ENCODE measurements around the gene MAN2A2. TPM values are rescaled to one million over a fixed set of nuclear protein-coding genes. Genes with fewer than 3 reads are reported as not detected.
A peak's percentile ranks its signal among the peaks of the same experiment; 100 is the strongest.

MAN2A2 gene
- total and polyA plus RNA-seq, 3 experiments from 2014 or later, result 10.8 to 92.7 (median 90.7) TPM

DNA sequence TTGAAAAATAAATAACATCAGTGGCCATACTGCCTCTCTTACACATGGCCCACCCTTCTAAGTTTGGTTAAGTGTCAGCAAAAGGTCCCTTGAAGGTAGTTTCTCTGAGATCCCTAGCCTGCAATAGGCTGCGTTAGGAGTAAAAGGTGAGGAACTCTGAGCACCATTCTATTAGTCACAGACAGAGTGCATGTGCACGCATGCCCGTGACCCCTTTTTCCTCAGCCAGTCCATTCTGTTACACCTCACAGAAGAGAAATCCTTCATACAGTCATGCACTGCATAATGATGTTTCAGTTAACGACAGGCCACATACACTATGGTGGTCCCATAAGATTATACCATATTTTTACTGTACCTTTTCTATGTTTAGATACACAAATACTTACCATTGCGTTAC is 64.1 kb downstream of the MAN2A2 start:
- Histone ChIP-seq H3K9me3 (ENCODE audit: low read length) (no peaks in the 10 kb centered on the region), H3K27ac (ENCODE audit: low read depth, low read length) (no peak overlapping the region), H3K36me3 (ENCODE audit: insufficient read depth, low read length) (no peaks in the 10 kb centered on the region), H3K4me3 (ENCODE audit: low read length) (no peak overlapping the region), H3K27me3 (ENCODE audit: insufficient read depth, low read length, poor library complexity, severe bottlenecking) (no peaks in the 10 kb centered on the region), H3K4me1 (ENCODE audit: insufficient read depth, low read length) (no peaks in the 10 kb centered on the region)
- ChIA-PET POLR2A (no interaction called here), CTCF (interaction anchor here (1.3 kb wide), 1 partner anchor 11 kb away, joined by 4 read pairs; no protein-coding TSS in a partner anchor)
- H3K4me3 Mint-ChIP-seq, result no peak overlapping the region
- H3K36me3 Mint-ChIP-seq, result peaks cover 0 to 33% (median under 1%) of the 10 kb centered on the region in 3 donors
- no peaks in the 10 kb centered on the region for H3K9me3 Mint-ChIP-seq
- no peak for DNase-seq
- peak overlapping the region in 2 of 8 donors; percentile 21 to 22 for H3K27ac Mint-ChIP-seq
- H3K27me3 Mint-ChIP-seq, result peaks cover 0 to 1% of the 10 kb centered on the region in 2 donors
- no peaks in the 10 kb centered on the region for H3K4me1 Mint-ChIP-seq

DNA sequence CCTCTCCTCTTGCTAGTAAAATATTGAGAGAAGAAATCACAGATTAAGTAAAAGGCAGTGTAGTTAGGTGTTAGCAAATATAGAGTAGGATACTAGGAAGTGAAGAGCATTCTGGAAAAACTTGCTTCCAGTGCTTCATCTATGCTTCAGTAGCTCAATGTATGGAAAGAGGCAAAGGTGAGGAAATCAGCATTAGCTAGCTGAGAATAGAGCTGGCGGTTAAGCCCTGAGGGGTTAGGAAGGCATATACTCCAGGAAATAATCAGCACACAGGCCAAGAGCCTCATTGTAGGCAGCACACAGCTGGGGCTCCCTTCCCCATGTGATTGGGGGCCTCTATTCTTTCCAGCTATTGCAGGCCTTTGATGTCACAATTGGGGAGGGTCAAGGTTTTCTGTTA is 65.3 kb downstream of the MAN2A2 start:
- DNase-seq, result no peak
- Mint-ChIP-seq H3K27ac (peak overlapping the region in 1 of 8 donors; percentile 4), H3K27me3 (peaks cover 0 to 1% of the 10 kb centered on the region in 2 donors), H3K4me3 (no peak overlapping the region), H3K36me3 (peaks cover 0 to 24% (median 0%) of the 10 kb centered on the region in 3 donors), H3K4me1 (no peaks in the 10 kb centered on the region), H3K9me3 (no peaks in the 10 kb centered on the region)
- Histone ChIP-seq H3K4me1 (ENCODE audit: insufficient read depth, low read length) (no peaks in the 10 kb centered on the region), H3K4me3 (ENCODE audit: low read length) (no peak overlapping the region), H3K27me3 (ENCODE audit: insufficient read depth, low read length, poor library complexity, severe bottlenecking) (no peaks in the 10 kb centered on the region), H3K36me3 (ENCODE audit: insufficient read depth, low read length) (no peaks in the 10 kb centered on the region), H3K9me3 (ENCODE audit: low read length) (no peaks in the 10 kb centered on the region), H3K27ac (ENCODE audit: low read depth, low read length) (no peak overlapping the region)
- POLR2A ChIA-PET, result no interaction called here
- CTCF ChIA-PET, result interaction anchor here (0.7 to 2.3 kb wide), 3 partner anchors 12 to 39 kb away, joined by 3 to 8 read pairs (median 3); partner anchors contain the start of gene UNC45A

DNA sequence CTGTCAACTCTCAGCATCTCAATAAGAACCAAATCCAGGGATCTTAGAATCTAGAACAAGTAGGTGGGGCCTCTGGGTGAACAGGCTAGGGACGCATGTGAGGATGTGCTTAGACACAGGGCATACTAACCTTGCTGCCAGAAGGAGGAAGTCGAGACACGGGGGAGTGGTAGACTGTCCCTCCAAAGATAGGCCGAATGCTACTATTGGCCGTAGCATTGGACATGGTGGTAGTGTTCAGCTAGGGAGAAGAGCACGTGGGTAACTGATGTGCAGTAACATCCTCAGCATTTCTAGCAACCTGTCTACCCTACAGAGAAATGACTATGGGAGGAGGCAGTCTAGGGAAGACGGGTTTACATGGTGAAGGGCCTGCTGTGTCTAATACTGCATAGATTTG is 67.2 kb downstream of the MAN2A2 start:
- ChIA-PET POLR2A (no interaction called here), CTCF (interaction anchor here (1.5 kb wide), 1 partner anchor 14 kb away, joined by 4 read pairs; no protein-coding TSS in a partner anchor)
- DNase-seq, result no peak
- Mint-ChIP-seq H3K27ac (no peak overlapping the region), H3K36me3 (peaks cover 4 to 29% (median 5%) of the 10 kb centered on the region in 3 donors), H3K4me3 (no peak overlapping the region), H3K9me3 (no peaks in the 10 kb centered on the region), H3K4me1 (no peaks in the 10 kb centered on the region), H3K27me3 (peaks cover 0 to 1% of the 10 kb centered on the region in 2 donors)
- Histone ChIP-seq H3K27ac (ENCODE audit: low read depth, low read length) (no peak overlapping the region), H3K27me3 (ENCODE audit: insufficient read depth, low read length, poor library complexity, severe bottlenecking) (no peaks in the 10 kb centered on the region), H3K36me3 (ENCODE audit: insufficient read depth, low read length) (no peaks in the 10 kb centered on the region), H3K9me3 (ENCODE audit: low read length) (no peaks in the 10 kb centered on the region), H3K4me3 (ENCODE audit: low read length) (no peak overlapping the region), H3K4me1 (ENCODE audit: insufficient read depth, low read length) (no peaks in the 10 kb centered on the region)

DNA sequence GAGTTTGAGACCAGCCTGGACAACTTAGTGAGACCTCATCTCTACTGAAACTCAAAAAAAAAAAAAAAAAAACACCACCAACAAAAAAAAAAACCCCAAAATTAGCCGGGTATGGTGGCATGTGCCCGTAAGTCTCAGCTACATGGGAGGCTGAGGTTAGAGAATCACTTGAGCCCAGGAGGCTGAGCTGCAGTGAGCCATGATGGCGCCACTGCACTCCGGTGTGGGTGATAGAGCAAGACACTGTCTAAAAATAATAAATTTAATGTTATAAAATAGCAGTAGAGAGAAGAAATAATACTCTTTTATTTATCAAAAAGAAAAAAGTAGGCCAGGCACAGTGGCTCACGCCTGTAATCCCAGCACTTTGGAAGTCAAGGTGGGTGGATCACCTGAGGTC is 69.0 kb downstream of the MAN2A2 start:
- no peak overlapping the region for H3K4me3 ChIP-seq (ENCODE audit: low read length)
- no peak overlapping the region for H3K4me3 Mint-ChIP-seq
- H3K27ac Mint-ChIP-seq, result peak overlapping the region in 1 of 8 donors; percentile 19
- ChIA-PET POLR2A (interaction anchor here (0.6 kb wide), 1 partner anchor 496 kb away, joined by 4 read pairs; no protein-coding TSS in a partner anchor), CTCF (no interaction called here)
- peaks cover 0 to 1% of the 10 kb centered on the region in 2 donors for H3K27me3 Mint-ChIP-seq
- no peaks in the 10 kb centered on the region for H3K36me3 ChIP-seq (ENCODE audit: insufficient read depth, low read length)
- no peaks in the 10 kb centered on the region for H3K27me3 ChIP-seq (ENCODE audit: insufficient read depth, low read length, poor library complexity, severe bottlenecking)
- H3K27ac ChIP-seq (ENCODE audit: low read depth, low read length), result no peak overlapping the region
- no peaks in the 10 kb centered on the region for H3K4me1 Mint-ChIP-seq
- peaks cover 5 to 27% (median 6%) of the 10 kb centered on the region in 3 donors for H3K36me3 Mint-ChIP-seq
- no peaks in the 10 kb centered on the region for H3K9me3 Mint-ChIP-seq
- DNase-seq, result no peak
- H3K9me3 ChIP-seq (ENCODE audit: low read length), result no peaks in the 10 kb centered on the region
- no peaks in the 10 kb centered on the region for H3K4me1 ChIP-seq (ENCODE audit: insufficient read depth, low read length)

Other genes with a start within 250 kb of the MAN2A2 start
- 10 to 100 TPM; 37.0 to 37.6 TPM for gene BLM, start 186.0 kb upstream of the MAN2A2 start, total RNA-seq
- 5.8 TPM for gene BLM, start 186.0 kb upstream of the MAN2A2 start, polyA plus RNA-seq
- 100 to 1,000 TPM; 121 to 124 TPM for gene FURIN, start 34.7 kb upstream of the MAN2A2 start, total RNA-seq
- 11.7 TPM for gene FURIN, start 34.7 kb upstream of the MAN2A2 start, polyA plus RNA-seq
- gene FES, start 18.8 kb upstream of the MAN2A2 start, total RNA-seq, result 1 to 10 TPM; 2.5 to 2.6 TPM
- gene FES, start 18.8 kb upstream of the MAN2A2 start, polyA plus RNA-seq, result 0.28 TPM
- 10 to 100 TPM; 39.5 to 43.5 TPM for gene HDDC3, start 29.2 kb downstream of the MAN2A2 start, total RNA-seq
- gene HDDC3, start 29.2 kb downstream of the MAN2A2 start, polyA plus RNA-seq, result 34.7 TPM
- gene UNC45A, start 32.0 kb downstream of the MAN2A2 start, total RNA-seq, result 10 to 100 TPM; 74.6 to 78.2 TPM
- gene UNC45A, start 32.0 kb downstream of the MAN2A2 start, polyA plus RNA-seq, result 68.6 TPM
- 10 to 100 TPM; 20.9 to 21.7 TPM for gene RCCD1, start 51.6 kb downstream of the MAN2A2 start, total RNA-seq
- 2.6 TPM for gene RCCD1, start 51.6 kb downstream of the MAN2A2 start, polyA plus RNA-seq
- gene PRC1, start 91.2 kb downstream of the MAN2A2 start, total RNA-seq, result 10 to 100 TPM; 79.7 to 79.9 TPM
- 3.4 TPM for gene PRC1, start 91.2 kb downstream of the MAN2A2 start, polyA plus RNA-seq
- gene VPS33B, start 119.3 kb downstream of the MAN2A2 start, total RNA-seq, result 10 to 100 TPM; 20.4 to 20.6 TPM
- gene VPS33B, start 119.3 kb downstream of the MAN2A2 start, polyA plus RNA-seq, result 10.6 TPM
- under 1 TPM in 1 of 2 experiments, not detected in 1; 0.02 TPM for gene SV2B, start 197.0 kb downstream of the MAN2A2 start, total RNA-seq
- not detected for gene SV2B, start 197.0 kb downstream of the MAN2A2 start, polyA plus RNA-seq